GM12875 (cell line): Measurements from ENCODE around the gene OR2L2.

Experiments used
- H3K4me3 ChIP-seq: one replicate; pipeline ENCODE4 v1.5.1; 2011; ENCODE audit warnings: low read depth, low read length, control low read depth
- TF ChIP-seq, protein P1 (sequence below): IDR thresholded peaks from 2 replicates; pipeline ENCODE4 v1.5.1; 2011; ENCODE audit warnings: low read depth, mild to moderate bottlenecking, control low read depth, inconsistent platforms, low read length, moderate library complexity, borderline replicate concordance; ENCODE audit not compliant: insufficient read depth

Gene OR2L2

GRCh38 chr1:248029770-248030169 lies at the start of gene OR2L2:
Gene OR2L2 (plus strand): TSS chr1:248030070. CDS start chr1:248038268, 8,198 bp downstream.
- TF ChIP-seq, protein P1, sequence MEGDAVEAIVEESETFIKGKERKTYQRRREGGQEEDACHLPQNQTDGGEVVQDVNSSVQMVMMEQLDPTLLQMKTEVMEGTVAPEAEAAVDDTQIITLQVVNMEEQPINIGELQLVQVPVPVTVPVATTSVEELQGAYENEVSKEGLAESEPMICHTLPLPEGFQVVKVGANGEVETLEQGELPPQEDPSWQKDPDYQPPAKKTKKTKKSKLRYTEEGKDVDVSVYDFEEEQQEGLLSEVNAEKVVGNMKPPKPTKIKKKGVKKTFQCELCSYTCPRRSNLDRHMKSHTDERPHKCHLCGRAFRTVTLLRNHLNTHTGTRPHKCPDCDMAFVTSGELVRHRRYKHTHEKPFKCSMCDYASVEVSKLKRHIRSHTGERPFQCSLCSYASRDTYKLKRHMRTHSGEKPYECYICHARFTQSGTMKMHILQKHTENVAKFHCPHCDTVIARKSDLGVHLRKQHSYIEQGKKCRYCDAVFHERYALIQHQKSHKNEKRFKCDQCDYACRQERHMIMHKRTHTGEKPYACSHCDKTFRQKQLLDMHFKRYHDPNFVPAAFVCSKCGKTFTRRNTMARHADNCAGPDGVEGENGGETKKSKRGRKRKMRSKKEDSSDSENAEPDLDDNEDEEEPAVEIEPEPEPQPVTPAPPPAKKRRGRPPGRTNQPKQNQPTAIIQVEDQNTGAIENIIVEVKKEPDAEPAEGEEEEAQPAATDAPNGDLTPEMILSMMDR, result no peak
- no peak within 1 kb of the TSS for H3K4me3 ChIP-seq

GRCh38 chr1:247992986-247993385 lies 36.9 kb upstream of the OR2L2 start:
- H3K4me3 ChIP-seq, result no peak overlapping the region
- TF ChIP-seq, protein P1, result no peak

GRCh38 chr1:247998811-247999210 lies 31.1 kb upstream of the OR2L2 start:
- TF ChIP-seq, protein P1, result no peak
- no peak overlapping the region for H3K4me3 ChIP-seq

GRCh38 chr1:248000169-248000568 lies 29.7 kb upstream of the OR2L2 start:
- TF ChIP-seq, protein P1, result no peak
- no peak overlapping the region for H3K4me3 ChIP-seq

GRCh38 chr1:248007778-248008177 lies 22.1 kb upstream of the OR2L2 start:
- TF ChIP-seq, protein P1, result no peak
- no peak overlapping the region for H3K4me3 ChIP-seq

GRCh38 chr1:248009681-248010080 lies 20.2 kb upstream of the OR2L2 start:
- no peak overlapping the region for H3K4me3 ChIP-seq
- TF ChIP-seq, protein P1, result no peak

DNA sequence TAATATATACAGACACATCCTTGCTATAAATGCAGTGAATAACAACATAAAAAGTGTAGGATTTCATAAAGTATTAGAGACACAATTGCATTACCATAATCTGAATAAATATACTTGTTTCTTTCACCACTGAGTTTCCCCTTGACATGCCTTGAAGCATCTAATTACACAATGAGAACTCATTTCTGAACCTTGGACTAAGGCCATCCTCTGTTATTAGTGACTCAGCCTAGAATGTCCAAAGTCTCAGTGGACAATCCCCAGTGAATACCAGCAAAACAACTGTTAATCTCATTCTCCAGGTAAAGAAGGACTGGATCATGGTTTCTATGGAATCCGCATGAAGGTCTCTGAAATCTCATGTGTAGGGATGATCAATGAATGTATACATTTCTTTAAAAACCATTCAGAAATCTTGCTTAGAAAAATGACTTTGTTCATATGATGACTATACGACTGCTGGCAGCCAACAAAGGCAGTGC lies 16.6 kb upstream of the OR2L2 start, which contains the start of gene OR2L5:
TSS of gene OR2L5 (plus strand) at position 432 of the 482 bp plus-strand sequence. CDS start 8,288 bp downstream, outside the sequence.
- TF ChIP-seq, protein P1, result no peak
- H3K4me3 ChIP-seq, result no peak within 1 kb of the TSS
